ENCODE results near the gene BMS1.
"Not testable (repeated sequence)": the region's sequence is repeated elsewhere in the genome, so short reads cannot be mapped to it uniquely, and the experiment has no call there.

Gene BMS1

DNA sequence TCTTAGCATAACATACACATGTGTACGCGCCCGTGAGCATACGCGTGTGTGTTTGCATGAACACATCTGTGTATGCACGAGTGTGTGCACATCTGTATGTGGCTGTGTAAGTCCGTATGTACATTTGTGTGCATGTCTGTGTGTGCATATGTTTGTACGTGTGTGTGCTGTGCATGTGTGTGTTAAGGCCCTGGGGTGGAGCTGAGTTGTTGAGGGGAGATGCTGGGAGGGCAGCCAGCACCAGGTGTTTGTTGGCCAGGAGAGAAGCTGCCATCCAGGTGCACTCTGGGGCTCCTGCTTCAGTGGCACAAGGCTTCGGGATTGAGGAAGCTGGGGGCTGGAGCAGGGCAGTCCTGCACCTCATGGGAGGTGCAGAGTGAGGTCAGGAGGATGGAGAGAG, 85.0 kb downstream of the BMS1 start:
- no peak for DNase-seq (ENCODE audit: low read depth)

DNA sequence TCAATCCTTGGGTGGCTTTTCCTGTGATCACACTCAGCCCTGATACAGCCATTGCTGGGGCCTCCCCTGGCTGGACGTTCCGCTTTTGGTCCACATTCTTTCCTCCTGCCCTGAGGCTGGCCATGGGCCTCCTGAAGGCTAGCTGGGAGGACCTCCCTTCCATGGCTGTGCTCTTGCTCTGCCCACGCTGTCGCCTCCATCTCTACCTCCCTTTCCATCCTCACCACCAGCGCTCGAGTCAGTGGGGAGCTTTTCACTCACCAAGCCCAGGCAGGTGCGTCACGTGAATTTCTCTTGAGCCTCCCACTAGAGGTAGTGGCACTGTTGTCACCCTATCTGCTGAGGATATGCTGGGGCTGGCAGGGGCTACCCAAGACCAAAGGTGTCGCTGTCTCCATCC, 85.9 kb downstream of the BMS1 start:
- DNase-seq (ENCODE audit: low read depth) = no peak

DNA sequence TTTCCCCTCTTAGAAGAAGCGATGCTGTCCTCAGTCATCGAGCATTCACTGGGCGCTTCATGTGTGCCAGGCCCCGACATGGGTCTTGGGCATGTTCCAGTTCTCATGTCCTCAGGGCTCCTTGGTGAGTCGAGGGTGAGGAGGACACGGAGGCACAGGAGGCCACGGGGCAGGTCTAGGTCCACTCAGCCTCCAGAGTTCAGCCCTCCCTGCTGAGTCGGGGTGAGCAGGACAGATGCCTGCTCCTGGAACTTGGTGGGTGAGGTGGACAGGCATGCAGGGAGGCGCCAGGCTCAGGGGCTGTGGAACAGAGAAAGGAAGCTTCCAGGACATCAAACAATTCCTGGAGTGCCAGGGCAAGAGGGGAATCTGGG, 87.4 kb downstream of the BMS1 start:
- DNase-seq (ENCODE audit: low read depth) = no peak

DNA sequence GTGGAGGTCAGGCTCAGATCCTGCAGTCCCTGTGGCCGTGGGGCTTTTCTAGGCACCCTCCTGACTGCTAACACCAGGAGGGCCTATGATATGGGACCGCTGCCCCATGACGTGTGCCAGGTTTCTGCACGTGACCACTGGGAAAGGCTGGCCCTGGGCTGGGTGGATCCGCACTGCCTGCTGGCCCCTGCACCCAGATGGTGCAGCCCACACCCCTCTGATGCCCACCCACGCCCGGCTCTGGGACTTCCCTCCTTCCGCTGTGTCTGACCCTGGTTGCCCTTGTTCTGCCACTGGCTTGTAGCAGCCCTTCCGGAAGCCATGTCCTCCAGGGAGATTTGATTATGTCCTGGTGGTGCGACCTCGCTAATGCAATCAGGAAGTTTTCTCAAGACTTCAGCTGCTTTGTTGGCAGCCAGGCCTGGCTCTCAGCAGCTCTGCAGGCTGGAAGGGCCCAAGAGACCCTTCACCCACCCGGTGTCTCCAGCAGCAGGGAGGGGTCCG, 88.6 kb downstream of the BMS1 start:
- DNase-seq (ENCODE audit: low read depth) = not testable (repeated sequence)

DNA sequence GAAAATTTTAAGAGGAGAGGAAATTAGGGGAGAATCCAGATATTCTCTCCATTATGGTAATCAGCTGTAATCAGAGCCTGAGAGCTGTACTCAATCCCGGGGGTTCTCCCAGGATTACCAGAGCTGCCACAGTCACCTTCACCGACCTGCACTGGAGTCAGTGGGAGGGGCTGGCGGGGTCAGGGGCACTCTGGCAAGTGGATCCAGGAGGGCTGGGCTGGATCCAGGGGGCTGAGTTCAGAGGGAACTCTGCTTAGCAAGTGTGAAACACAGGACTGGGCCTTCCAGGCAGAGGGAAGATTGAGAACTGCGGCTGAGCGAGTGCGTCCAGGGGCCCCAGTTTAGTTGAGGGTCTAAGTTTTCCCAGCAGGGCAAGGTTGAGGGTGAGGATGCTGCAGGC, 89.2 kb downstream of the BMS1 start:
- no peak for DNase-seq (ENCODE audit: low read depth)

DNA sequence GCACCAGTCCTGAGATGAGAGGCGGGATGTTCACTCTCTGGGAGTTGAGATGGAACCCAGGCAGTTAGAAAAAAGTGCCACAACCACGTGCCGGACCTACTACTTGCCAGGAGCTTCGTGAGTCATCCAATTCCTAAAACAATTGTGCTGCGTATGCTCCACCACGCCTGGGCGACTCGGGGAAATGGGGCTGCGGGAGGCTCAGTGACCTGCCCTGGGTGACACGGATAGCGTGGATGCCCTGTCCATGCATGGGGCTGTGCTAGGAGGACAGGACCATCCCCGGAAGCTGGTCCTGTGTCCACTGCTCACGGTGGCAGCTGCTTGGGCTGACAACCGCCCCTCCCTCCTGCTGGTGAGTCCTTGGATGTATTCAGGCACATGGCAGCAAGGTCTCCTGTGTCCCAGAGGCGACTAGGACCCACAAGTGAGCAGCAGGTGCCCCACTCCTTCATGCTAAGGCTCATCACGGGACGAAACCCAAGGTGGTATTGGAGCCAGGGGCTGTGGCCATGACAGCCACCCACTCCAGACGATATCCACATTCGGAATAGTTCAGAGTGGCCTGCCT, 90.4 kb downstream of the BMS1 start:
- no peak for DNase-seq (ENCODE audit: low read depth)

DNA sequence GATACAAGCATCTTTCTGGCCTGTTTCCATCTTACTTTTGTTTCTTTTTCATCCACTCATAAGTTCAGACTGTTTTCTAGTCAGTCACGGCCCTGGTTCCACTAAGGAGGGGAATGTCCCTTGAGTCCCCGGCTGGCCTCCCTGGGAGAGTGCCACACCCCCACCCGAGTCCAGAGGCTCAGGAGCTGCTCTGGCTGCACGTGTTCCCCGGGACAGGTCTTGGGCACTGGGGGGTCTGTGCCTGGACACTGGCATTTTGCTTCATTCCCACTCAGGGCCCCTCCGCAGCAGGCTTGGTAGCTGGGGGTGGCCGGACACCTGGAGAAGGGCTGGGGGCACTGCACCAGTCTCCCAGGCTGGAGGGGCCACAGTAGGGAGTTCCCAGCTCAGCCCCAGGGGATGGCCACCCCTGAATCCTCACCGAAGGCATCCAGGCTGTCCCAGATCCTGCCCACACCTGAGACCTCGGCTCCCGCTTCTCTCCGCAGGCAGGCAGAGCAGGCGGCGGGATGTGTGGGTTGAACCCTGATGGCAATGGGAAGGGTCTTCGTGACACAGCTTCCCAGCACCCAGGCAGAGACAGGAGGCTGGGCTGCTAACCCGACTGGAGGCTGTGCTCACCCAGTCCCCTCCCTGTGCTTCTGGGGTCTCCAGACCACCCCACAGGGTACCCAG, 92.3 kb downstream of the BMS1 start:
- DNase-seq (ENCODE audit: low read depth) = no peak

DNA sequence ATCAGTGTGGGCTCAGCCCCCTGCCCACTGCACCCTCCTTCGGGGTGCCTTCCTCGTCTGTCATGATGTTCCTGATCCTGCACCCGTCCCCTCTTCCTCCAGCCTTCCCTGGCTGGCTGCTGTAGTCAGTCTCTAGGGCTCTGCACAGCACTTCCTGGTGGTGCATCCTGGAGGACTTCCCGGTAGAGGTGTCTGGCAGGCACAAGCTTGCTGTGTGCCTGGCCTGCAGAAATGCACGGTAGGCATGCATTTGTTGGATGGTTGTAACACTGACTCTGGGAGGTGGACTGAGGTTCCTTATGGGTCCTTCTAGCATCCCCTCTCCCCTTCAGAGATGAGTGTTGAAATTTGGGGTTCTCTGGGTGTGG, 92.8 kb downstream of the BMS1 start:
- no peak for DNase-seq (ENCODE audit: low read depth)

DNA sequence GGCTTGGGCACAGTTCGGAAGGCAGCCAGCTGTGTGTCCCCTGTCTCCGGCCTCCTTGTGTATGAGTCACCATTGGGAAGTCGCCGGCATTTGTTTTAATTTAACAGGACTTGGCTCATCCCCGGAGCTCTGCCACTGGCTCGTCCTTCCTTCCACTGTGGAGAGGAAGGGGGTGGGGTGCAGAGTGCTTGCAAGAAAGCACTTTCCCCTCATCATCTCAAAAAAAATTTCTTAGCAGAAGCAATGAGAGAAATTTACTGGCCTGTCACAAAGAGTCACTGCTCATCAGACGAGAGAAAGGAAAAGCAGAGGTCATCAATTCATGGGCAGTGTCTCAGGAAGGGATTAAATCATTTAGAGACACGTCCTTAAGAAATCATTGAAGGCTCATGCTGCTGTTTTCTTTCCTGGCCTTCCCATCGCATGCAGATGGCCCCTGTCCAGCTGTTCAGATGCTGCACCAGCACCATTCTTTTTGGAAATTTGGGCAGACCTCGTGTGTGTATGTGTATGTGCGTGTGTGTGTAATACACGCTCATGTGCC, 93.3 kb downstream of the BMS1 start:
- DNase-seq (ENCODE audit: low read depth) = peak; percentile 30

DNA sequence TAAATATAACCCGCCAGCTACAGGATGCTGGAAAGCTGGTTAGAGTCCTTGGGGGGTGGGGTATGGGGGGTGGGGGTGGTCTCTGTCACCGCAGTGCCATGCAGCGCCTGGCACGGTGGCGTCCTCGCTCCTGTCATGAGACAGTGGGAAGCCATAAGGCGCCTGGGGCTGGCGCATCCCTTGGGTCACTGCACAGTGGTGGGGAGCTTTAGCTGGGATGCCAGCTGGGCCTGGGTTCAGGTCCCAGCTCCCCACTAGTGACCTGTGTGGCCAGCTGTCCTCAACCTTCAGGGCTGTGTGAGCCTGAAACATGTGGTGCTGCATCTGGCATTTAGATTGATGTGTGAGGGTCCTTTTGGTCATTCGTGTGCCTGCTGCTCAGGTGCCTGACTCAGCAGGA, 93.9 kb downstream of the BMS1 start:
- DNase-seq (ENCODE audit: low read depth) = no peak

DNA sequence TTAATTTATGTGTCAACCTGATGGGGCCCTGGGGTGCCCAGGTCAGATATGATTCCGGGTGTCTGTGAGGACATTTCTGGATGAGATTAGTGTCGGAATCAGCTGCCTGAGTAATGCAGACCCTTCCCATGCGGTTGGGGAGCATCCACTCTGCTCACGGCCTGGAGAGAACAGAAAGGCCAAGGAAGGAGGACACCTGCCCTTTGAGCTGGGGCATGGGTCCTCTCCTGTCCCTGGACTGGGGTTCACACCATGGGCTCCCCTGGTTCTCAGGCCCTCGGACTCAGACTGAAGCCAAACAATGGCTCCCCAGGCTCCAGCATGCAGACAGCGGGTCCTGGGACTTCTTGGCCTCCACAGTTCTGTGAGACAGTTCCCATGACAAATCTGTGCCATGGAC, 94.3 kb downstream of the BMS1 start:
- no peak for DNase-seq (ENCODE audit: low read depth)

DNA sequence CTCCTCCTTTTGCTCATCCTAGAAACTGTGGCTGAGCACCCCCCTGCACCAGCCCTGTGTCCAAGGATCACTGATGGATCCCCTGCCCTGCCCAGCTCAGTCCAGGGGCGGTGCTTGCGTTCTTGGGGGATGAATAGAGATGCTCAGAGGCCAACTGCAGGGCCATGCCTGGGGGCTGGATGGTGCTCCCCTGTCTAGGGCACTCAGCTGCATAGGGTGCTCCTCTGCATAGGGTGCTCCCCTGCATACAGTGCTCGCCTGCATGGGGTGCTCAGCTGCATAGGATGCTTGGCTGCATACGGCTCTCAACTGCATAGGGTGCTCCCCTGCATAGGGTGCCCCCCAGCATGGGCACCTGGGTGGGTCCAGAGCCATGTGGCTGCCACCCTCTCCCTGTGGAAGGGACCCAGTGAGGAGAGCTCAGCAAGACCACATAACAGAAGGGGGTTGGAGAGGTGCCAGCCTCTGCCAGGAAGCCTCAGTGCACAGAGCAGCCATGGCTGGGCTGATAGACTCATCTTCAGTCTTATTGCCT, 95.0 kb downstream of the BMS1 start:
- DNase-seq (ENCODE audit: low read depth) = no peak

DNA sequence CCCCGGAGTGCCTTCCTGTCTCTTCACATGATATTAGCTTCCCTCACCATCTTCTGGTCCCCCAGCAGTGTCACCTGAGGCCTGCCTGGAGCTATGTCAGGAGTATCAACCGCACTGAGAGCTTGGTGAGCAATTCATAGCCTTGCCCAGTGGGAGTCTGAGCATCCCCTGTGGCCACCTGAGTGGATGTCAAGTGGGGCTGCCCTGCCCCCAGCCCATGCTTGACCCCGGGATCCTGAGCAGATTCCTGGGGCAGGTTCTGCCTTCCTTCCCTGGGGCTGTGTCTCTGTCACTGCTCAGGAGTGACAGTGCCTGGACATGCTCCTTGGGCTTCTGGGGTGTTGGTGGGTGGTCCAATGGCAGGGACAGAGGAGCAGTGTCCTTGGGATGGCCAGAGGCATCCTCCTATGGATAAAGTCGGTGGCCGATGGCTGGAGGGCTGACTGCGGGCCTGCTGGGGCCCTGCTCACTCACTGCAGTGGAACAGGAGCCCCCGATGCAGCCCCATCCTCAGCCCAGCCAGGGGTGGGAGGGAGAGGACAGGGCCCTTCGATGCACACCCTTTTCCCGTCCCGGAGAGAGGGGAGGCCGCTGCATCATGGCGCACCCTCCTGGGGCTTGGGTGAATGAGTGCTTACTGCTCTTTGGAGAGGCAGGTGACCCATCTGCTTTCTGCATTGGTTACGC, 95.7 kb downstream of the BMS1 start:
- no peak for DNase-seq (ENCODE audit: low read depth)

DNA sequence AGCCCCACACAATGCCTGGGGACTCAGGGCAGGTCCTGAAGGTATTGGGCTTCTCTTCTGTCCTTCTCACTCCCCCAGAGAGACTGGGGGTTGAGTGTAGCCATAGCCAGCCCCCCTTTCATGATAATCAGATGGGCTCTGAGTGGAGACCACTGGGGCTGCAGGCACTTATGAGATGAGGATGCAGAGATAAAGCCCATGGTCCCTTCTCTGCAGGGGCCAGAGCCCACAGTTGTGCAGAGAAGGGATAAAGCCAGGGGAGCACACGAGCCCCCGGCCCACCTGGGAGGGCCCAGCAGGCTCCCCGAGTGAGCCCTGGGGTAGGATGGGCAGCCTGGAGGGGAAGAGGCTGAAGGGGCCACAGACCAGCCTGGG, 96.2 kb downstream of the BMS1 start:
- no peak for DNase-seq (ENCODE audit: low read depth)

DNA sequence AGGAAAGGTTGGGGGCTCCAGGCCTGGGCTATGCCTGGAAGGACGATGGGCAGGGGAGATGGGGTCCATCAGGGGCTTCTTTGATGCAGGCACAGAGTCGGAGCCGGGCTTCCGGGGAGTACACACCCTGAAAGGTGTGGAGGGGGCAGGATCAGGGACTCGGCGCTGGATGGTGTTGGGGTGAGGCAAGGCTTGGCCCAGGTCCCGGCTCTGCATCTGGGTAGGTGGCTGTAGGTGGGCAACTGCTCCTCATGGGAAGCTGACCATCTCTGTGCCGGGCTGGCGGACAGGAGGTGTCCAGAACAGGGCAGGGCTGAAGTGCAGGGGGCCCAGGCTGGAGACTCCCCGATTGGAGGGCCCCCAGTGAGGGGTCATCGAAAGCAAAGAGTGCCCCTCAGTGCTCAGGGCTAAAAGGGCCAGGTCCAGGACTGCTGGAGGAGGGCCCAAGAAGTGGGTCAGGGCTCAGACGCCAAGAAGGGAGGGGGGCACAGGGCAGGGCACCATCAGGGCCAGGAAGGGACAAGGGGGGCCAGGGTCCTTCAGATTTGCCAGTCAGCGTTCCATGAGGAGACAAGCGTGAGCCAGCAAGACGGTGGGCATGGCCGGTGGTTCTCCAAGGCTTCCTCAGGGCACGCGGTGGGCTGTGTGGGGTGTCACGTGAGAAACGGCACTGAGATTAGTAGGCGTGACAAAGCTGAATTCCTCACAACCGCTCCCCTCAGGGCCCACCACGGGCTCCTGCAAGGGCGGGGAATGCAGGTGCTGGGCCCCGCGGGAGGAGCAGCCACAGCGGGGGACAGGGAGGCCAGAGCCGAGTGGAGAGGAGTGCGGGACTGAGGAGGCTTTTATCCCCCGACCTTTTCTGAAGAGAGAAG, 97.0 kb downstream of the BMS1 start:
- DNase-seq (ENCODE audit: low read depth) = no peak

DNA sequence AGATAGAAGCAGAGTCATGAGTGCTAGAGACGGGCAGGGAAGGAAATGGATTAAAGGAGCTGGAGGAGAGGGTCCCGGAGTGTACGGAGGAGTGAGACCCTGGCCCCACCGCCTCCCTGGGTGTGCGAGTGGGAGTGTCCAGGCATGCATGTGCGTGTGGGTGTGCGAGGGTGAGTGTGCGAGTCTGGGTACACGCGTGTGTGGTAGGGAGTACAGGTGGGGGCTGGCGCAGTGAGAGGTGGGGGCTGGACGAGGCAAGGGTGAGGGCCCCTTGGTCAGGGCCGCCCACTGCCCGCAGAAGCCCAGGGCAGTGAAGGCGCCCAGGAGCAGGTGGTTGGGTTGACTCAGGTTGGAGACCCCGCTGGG, 97.6 kb downstream of the BMS1 start:
- no peak for DNase-seq (ENCODE audit: low read depth)

DNA sequence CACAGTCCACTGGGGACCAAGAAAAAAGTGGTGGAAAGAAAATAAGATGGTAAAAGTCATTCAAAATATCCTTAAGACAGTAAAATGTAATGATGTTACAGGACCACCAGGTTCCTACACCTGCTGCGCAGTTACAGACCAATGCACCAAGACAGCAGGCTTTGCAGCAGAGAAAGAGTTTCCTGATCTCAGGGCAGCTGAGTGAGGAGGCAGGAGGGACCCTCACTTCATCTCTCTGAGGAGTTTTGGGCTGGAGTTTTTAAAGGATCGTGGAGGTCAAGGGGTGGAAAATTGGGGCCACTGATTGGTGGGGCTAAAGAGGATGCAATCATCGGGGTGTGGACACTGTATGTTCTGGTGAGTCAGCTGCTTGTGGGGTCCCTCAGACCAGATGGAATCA, 100.0 kb downstream of the BMS1 start:
- DNase-seq (ENCODE audit: low read depth) = no peak
